Natural killer cell (primary cell): ENCODE results near the gene AP1G2. TPM values are rescaled to one million over a fixed set of nuclear protein-coding genes. Genes with fewer than 3 reads are reported as not detected.

ENCODE experiments used
- ATAC-seq, 3 donors: fragments of 150-1000 bp in 2 of 3; fragments of 200-7000 bp in 1 of 3; cut with Tn5 transposase; 1 replicate in 1 of 3; 2 replicates in 2 of 3; pipeline ENCODE4 v1.10.0; 2021; ENCODE audit warnings: mild to moderate bottlenecking in 2 of 3, moderate library complexity in 2 of 3
- DNase-seq, 2 donors: peaks; one replicate each; pipeline versions ENCODE4 v3.0.0 to v3.0.0-alpha.2; 2013 to 2021; ENCODE audit warnings: mixed read lengths in 1 of 2
- H3K27ac ChIP-seq: one replicate; pipeline ENCODE4 v1.5.1; 2013; ENCODE audit warnings: mild to moderate bottlenecking, low read length
- H3K27me3 ChIP-seq: one replicate; pipeline ENCODE4 v1.6.1; 2013; ENCODE audit warnings: low read length; ENCODE audit not compliant: control insufficient read depth, insufficient read depth
- H3K36me3 ChIP-seq: one replicate; pipeline ENCODE4 v1.6.1; 2013; ENCODE audit warnings: low read length; ENCODE audit not compliant: control insufficient read depth, insufficient read depth
- H3K4me1 ChIP-seq: one replicate; pipeline ENCODE4 v1.6.1; 2013; ENCODE audit warnings: low read length; ENCODE audit not compliant: control insufficient read depth, insufficient read depth
- H3K4me3 ChIP-seq: one replicate; pipeline ENCODE4 v1.5.1; 2013; ENCODE audit warnings: low read length
- H3K9me3 ChIP-seq: one replicate; pipeline ENCODE4 v1.6.1; 2013; ENCODE audit warnings: low read length; ENCODE audit not compliant: control insufficient read depth, insufficient read depth
- H3K27ac Mint-ChIP-seq, 2 donors: one replicate each; pipeline ENCODE4 v1.8.0; 2022; ENCODE audit warnings: mild to moderate bottlenecking in 2 of 2, mixed read lengths in 2 of 2, moderate library complexity in 1 of 2
- H3K27me3 Mint-ChIP-seq, 2 donors: one replicate each; pipeline ENCODE4 v1.8.0; 2022; ENCODE audit warnings: low read depth in 2 of 2, mixed read lengths in 2 of 2
- H3K36me3 Mint-ChIP-seq: one replicate; pipeline ENCODE4 v1.8.0; 2022; ENCODE audit warnings: mixed read lengths
- H3K4me1 Mint-ChIP-seq, 2 donors: one replicate each; pipeline ENCODE4 v1.8.0; 2022; ENCODE audit warnings: mixed read lengths in 2 of 2
- H3K4me3 Mint-ChIP-seq: one replicate; pipeline ENCODE4 v1.8.0; 2022; ENCODE audit warnings: mild to moderate bottlenecking, moderate library complexity, mixed read lengths
- H3K9me3 Mint-ChIP-seq, 2 donors: one replicate each; pipeline ENCODE4 v1.8.0; 2022; ENCODE audit warnings: mixed read lengths in 2 of 2
- WGBS: methylation state at CpG from one replicate; pipeline ENCODE4 v1.1.7; 2013; ENCODE audit warnings: missing lambda C conversion rate; ENCODE audit not compliant: insufficient coverage; 5-methylcytosine and 5-hydroxymethylcytosine counted together
- intact Hi-C: fragments of 100-400 bp; cut with micrococcal nuclease; formaldehyde crosslinking; loops from one replicate; pipeline ENCODE4 v1.14.2; 2022
- total RNA-seq, 4 donors: library from RNA; stranded (reverse); fragments of 120-200 nt in 1 of 4; gene quantifications; one replicate each; pipeline versions ENCODE4 v1.2.3 to v1.2.4, GENCODE V29; 2013 to 2022
- TF ChIP-seq, protein P1 (sequence below): fragments of 200-600 bp; IDR thresholded peaks from one replicate; pipeline ENCODE4 v1.8.0; 2022; ENCODE audit warnings: antibody characterized with exemption

AP1G2 gene
- total RNA-seq, 3 donors from 2014 or later (not counting 1 experiment from before 2014, with no cell fraction given) = 219 to 296 (median 259) TPM

GRCh38 chr14:23542261-23542660 is 25.3 kb downstream of the AP1G2 start:
- Histone ChIP-seq H3K27me3 (no peaks in the 10 kb centered on the region), H3K36me3 (no peaks in the 10 kb centered on the region), H3K4me1 (no peaks in the 10 kb centered on the region), H3K4me3 (no peak overlapping the region), H3K9me3 (no peaks in the 10 kb centered on the region), H3K27ac (no peak overlapping the region)
- H3K9me3 Mint-ChIP-seq = no peaks in the 10 kb centered on the region
- 72% methylated on average over 5 of the region's 5 CpGs for WGBS
- DNase-seq (no peak), ATAC-seq (no peak)
- no peaks in the 10 kb centered on the region for H3K36me3 Mint-ChIP-seq
- intact Hi-C loops = no loop called here
- no peak overlapping the region for H3K4me3 Mint-ChIP-seq
- no peaks in the 10 kb centered on the region for H3K27me3 Mint-ChIP-seq
- TF ChIP-seq, protein P1, sequence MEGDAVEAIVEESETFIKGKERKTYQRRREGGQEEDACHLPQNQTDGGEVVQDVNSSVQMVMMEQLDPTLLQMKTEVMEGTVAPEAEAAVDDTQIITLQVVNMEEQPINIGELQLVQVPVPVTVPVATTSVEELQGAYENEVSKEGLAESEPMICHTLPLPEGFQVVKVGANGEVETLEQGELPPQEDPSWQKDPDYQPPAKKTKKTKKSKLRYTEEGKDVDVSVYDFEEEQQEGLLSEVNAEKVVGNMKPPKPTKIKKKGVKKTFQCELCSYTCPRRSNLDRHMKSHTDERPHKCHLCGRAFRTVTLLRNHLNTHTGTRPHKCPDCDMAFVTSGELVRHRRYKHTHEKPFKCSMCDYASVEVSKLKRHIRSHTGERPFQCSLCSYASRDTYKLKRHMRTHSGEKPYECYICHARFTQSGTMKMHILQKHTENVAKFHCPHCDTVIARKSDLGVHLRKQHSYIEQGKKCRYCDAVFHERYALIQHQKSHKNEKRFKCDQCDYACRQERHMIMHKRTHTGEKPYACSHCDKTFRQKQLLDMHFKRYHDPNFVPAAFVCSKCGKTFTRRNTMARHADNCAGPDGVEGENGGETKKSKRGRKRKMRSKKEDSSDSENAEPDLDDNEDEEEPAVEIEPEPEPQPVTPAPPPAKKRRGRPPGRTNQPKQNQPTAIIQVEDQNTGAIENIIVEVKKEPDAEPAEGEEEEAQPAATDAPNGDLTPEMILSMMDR = no peak
- H3K4me1 Mint-ChIP-seq = peaks cover 0 to 4% of the 10 kb centered on the region in 2 donors
- no peak overlapping the region for H3K27ac Mint-ChIP-seq

DNA sequence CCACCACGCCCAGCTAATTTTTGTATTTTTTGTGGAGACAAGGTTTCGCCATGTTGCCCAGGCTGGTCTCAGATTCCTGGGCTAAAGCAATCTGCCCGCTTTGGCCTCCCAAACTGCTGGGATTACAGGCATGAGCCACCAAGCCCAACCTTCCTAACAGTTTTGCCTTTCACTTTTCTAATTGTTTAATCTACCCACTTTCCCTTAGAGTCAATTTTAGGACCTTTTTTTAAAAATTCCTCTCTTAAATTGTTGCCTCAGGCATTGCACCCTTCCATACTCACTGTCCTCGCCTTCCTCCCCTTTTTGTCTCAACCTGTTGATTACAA is 27.5 kb downstream of the AP1G2 start:
- no peak for ATAC-seq
- intact Hi-C loops = no loop called here

GRCh38 chr14:23539248-23540140 is 28.1 kb downstream of the AP1G2 start:
- DNase-seq = peak in 1 of 2 donors; percentile 71
- H3K4me1 ChIP-seq = no peaks in the 10 kb centered on the region
- H3K36me3 Mint-ChIP-seq = no peaks in the 10 kb centered on the region
- H3K27ac Mint-ChIP-seq = no peak overlapping the region
- H3K27me3 Mint-ChIP-seq = no peaks in the 10 kb centered on the region
- no peaks in the 10 kb centered on the region for H3K36me3 ChIP-seq
- no peaks in the 10 kb centered on the region for H3K9me3 ChIP-seq
- no peaks in the 10 kb centered on the region for H3K27me3 ChIP-seq
- TF ChIP-seq, protein P1 = peak; percentile 75
- no peak overlapping the region for H3K27ac ChIP-seq
- H3K4me3 ChIP-seq = no peak overlapping the region
- intact Hi-C loops = no loop called here
- no peaks in the 10 kb centered on the region for H3K9me3 Mint-ChIP-seq
- 48% methylated on average over 10 of the region's 10 CpGs for WGBS
- peak; percentile 77 to 86 (median 79) for ATAC-seq
- H3K4me3 Mint-ChIP-seq = no peak overlapping the region
- no peaks in the 10 kb centered on the region for H3K4me1 Mint-ChIP-seq

More for the DNA sequence above, 27.5 kb downstream of the AP1G2 start:
- Mint-ChIP-seq H3K27me3 (no peaks in the 10 kb centered on the region), H3K27ac (no peak overlapping the region), H3K36me3 (no peaks in the 10 kb centered on the region), H3K4me1 (peaks cover 0 to 4% of the 10 kb centered on the region in 2 donors), H3K4me3 (no peak overlapping the region), H3K9me3 (no peaks in the 10 kb centered on the region)
- no peaks in the 10 kb centered on the region for H3K36me3 ChIP-seq
- H3K4me3 ChIP-seq = no peak overlapping the region
- H3K27me3 ChIP-seq = no peaks in the 10 kb centered on the region
- no peaks in the 10 kb centered on the region for H3K4me1 ChIP-seq
- WGBS = 91% methylated on average over 3 of the region's 4 CpGs
- TF ChIP-seq, protein P1 = no peak
- DNase-seq = no peak
- H3K9me3 ChIP-seq = no peaks in the 10 kb centered on the region
- no peak overlapping the region for H3K27ac ChIP-seq

DNA sequence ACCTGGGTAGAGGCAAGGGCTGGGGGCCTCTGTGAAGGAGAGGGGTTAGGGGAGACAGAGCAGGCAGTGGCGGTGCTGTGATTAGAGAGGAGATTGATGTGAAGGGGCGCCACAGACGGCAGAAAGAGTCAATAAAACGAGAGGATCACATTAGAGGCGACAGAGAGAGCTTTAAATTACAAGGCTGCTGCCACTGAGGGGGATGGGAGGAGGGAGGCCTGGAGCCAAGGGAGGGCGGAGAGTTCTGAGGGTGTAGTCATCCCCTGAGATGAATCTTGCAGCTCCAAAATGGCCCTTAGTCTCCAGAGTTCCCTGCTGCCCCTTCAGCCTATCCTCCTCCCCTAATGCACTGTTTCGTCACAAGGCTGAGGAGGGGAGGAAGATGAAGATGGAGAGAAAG is 28.8 kb downstream of the AP1G2 start:
- H3K36me3 ChIP-seq = no peaks in the 10 kb centered on the region
- Mint-ChIP-seq H3K4me1 (no peaks in the 10 kb centered on the region), H3K27ac (no peak overlapping the region), H3K36me3 (no peaks in the 10 kb centered on the region), H3K27me3 (no peaks in the 10 kb centered on the region), H3K9me3 (no peaks in the 10 kb centered on the region), H3K4me3 (no peak overlapping the region)
- 86% methylated on average over 6 of the region's 7 CpGs for WGBS
- no peaks in the 10 kb centered on the region for H3K4me1 ChIP-seq
- H3K9me3 ChIP-seq = no peaks in the 10 kb centered on the region
- H3K4me3 ChIP-seq = no peak overlapping the region
- no peaks in the 10 kb centered on the region for H3K27me3 ChIP-seq
- intact Hi-C loops = no loop called here
- ATAC-seq (no peak), DNase-seq (no peak)
- H3K27ac ChIP-seq = no peak overlapping the region
- TF ChIP-seq, protein P1 = no peak
